Neutrophil (primary cell): Measurements from ENCODE around the gene TOX2.

ENCODE experiments used
- H3K27ac ChIP-seq: fragments of 200-600 bp; sonication (generic); 2 replicates; pipeline ENCODE4 v1.5.1; 2016; ENCODE audit warnings: mild to moderate bottlenecking, moderate library complexity
- H3K27me3 ChIP-seq: fragments of 200-600 bp; sonication (generic); 2 replicates; pipeline ENCODE4 v1.6.0; 2016; ENCODE audit warnings: mild to moderate bottlenecking
- H3K36me3 ChIP-seq: fragments of 200-600 bp; sonication (generic); 2 replicates; pipeline ENCODE4 v1.5.1; 2017
- H3K4me1 ChIP-seq, 2 experiments: fragments of 200-600 bp in 1 of 2; sonication (generic) in 1 of 2; 1 replicate in 1 of 2; 2 replicates in 1 of 2; pipeline versions ENCODE4 v1.5.1 to v1.6.1; 2013 to 2016; ENCODE audit warnings: low read depth in 1 of 2, low read length in 1 of 2, mild to moderate bottlenecking in 1 of 2, moderate library complexity in 1 of 2; ENCODE audit not compliant: control insufficient read depth in 1 of 2, insufficient read depth in 1 of 2
- H3K4me3 ChIP-seq, 2 experiments: fragments of 200-600 bp in 1 of 2; sonication (generic) in 1 of 2; 1 replicate in 1 of 2; 2 replicates in 1 of 2; pipeline ENCODE4 v1.5.1; 2013 to 2016; ENCODE audit warnings: low read depth in 1 of 2, low read length in 1 of 2, mild to moderate bottlenecking in 1 of 2, moderate library complexity in 1 of 2
- H3K9me3 ChIP-seq: fragments of 200-600 bp; sonication (generic); 2 replicates; pipeline ENCODE4 v1.5.1; 2016
- CTCF ChIP-seq: fragments of 200-600 bp; sonication (generic); IDR thresholded peaks from 2 replicates; pipeline ENCODE4 v1.5.1; 2016; ENCODE audit warnings: antibody characterized with exemption

Gene TOX2

GRCh38 chr20:43960231-43960630 is 45.6 kb downstream of the TOX2 start:
- H3K4me3 ChIP-seq: no peak overlapping the region
- no peaks in the 10 kb centered on the region for H3K36me3 ChIP-seq
- H3K27ac ChIP-seq: peak overlapping the region; percentile 44
- TF ChIP-seq CTCF: no peak
- peaks cover 45% of the 10 kb centered on the region for H3K27me3 ChIP-seq
- peaks cover 23 to 51% of the 10 kb centered on the region in 2 experiments for H3K4me1 ChIP-seq
- H3K9me3 ChIP-seq: no peaks in the 10 kb centered on the region

GRCh38 chr20:43961116-43961515 is 46.5 kb downstream of the TOX2 start:
- H3K4me1 ChIP-seq: peaks cover 15 to 42% of the 10 kb centered on the region in 2 experiments
- no peaks in the 10 kb centered on the region for H3K9me3 ChIP-seq
- H3K36me3 ChIP-seq: no peaks in the 10 kb centered on the region
- no peak overlapping the region for H3K4me3 ChIP-seq
- H3K27me3 ChIP-seq: peaks cover 54% of the 10 kb centered on the region
- H3K27ac ChIP-seq: no peak overlapping the region
- no peak for TF ChIP-seq CTCF

GRCh38 chr20:43961541-43962471 is 47.2 kb downstream of the TOX2 start:
- no peak overlapping the region for H3K4me3 ChIP-seq
- no peak for TF ChIP-seq CTCF
- peaks cover 15 to 40% of the 10 kb centered on the region in 2 experiments for H3K4me1 ChIP-seq

GRCh38 chr20:43962530-43962929 is 47.9 kb downstream of the TOX2 start:
- H3K4me3 ChIP-seq: no peak overlapping the region
- H3K9me3 ChIP-seq: no peaks in the 10 kb centered on the region
- TF ChIP-seq CTCF: no peak
- no peak overlapping the region for H3K27ac ChIP-seq
- H3K36me3 ChIP-seq: no peaks in the 10 kb centered on the region
- H3K4me1 ChIP-seq: peaks cover 15 to 40% of the 10 kb centered on the region in 2 experiments
- H3K27me3 ChIP-seq: peaks cover 58% of the 10 kb centered on the region

More at GRCh38 chr20:43961541-43962471, 47.2 kb downstream of the TOX2 start:
- Histone ChIP-seq H3K9me3 (no peaks in the 10 kb centered on the region), H3K27ac (no peak overlapping the region), H3K36me3 (no peaks in the 10 kb centered on the region), H3K27me3 (peaks cover 58% of the 10 kb centered on the region)

GRCh38 chr20:43963233-43963632 is 48.6 kb downstream of the TOX2 start:
- Histone ChIP-seq H3K27me3 (peaks cover 60% of the 10 kb centered on the region), H3K9me3 (no peaks in the 10 kb centered on the region), H3K27ac (no peak overlapping the region), H3K4me1 (peaks cover 15 to 39% of the 10 kb centered on the region in 2 experiments), H3K36me3 (no peaks in the 10 kb centered on the region), H3K4me3 (no peak overlapping the region)
- no peak for TF ChIP-seq CTCF
